Measurements from ENCODE around the gene VSIG10L.

VSIG10L gene

GRCh38 chr19:51341976-51342580 is at the start of gene VSIG10L:
Gene VSIG10L, minus strand, starts transcription at chr19:51342139. Its CDS starts 15 bp downstream, at chr19:51342124.
- in situ Hi-C loops (cut with MboI; ENCODE audit: low sequenced_read_pairs) = no loop called here

DNA sequence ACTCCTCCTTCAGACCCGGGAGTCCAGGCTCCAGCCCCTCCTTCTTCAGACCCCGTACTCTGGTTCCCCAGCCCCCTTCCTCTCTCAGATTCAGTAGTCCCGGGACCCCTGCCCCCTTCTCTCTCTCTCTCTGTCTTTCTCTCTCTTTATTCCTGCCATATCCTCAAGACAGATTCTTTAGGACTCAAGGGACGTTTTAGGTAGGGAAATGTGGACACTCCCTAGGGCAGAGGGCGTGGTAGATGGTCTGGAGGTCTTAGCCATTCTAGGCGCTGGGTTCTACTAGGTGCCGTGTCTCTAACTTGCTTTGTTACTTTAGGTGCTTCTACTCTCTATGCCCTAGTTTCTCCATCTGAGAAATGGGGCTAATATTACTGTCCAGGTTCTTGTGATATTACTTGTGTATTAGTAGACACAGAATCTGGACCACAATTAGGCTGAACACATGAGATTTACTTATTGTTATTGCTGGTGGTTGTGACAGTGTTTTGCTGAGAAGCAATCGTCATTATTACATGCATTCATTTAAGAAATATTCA is 49.2 kb upstream of the VSIG10L start:
- in situ Hi-C loops (cut with MboI; ENCODE audit: low sequenced_read_pairs) = no loop called here

- in situ Hi-C loops (cut with MboI; ENCODE audit: low sequenced_read_pairs) = no loop called here
Measured at GRCh38 chr19:51389143-51389542, 47.2 kb upstream of the VSIG10L start.

- in situ Hi-C loops (cut with MboI; ENCODE audit: low sequenced_read_pairs) = no loop called here
Measured at GRCh38 chr19:51387924-51388389, 46.0 kb upstream of the VSIG10L start, which contains the start of gene LIM2. Gene LIM2, minus strand, starts transcription at chr19:51387974. Its CDS starts 531 bp downstream, at chr19:51387443.

DNA sequence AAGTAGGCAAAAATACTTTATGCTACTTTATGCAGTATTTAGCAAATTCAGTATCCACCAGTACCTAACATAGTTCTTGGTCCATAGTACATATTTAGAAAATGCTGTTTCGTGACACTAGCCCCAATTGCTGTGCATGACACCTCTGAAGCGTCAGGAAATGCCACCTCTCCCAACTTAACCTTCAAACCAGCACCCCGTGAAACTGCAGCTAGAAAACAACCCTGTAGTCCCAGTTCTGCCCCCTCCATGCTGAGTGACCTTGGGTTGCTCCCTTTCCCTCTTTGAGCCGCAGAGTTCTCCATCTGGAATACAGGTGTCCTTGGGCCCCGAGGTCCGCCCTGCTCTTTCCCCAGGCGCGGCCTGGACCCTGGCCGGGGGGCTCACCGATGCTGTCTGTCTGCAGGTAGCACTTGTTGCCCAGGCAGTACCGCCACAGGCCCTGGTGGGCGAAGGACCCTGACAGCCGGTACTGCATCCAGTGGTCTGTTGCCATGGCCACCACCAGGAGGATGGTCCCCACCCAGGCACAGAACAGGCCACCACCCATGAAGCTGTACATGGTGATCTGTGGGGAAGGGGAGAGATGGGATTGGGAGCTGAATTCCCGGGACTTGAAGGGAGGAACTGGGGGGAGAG is 45.1 kb upstream of the VSIG10L start:
- in situ Hi-C loops (cut with MboI; ENCODE audit: low sequenced_read_pairs) = no loop called here

DNA sequence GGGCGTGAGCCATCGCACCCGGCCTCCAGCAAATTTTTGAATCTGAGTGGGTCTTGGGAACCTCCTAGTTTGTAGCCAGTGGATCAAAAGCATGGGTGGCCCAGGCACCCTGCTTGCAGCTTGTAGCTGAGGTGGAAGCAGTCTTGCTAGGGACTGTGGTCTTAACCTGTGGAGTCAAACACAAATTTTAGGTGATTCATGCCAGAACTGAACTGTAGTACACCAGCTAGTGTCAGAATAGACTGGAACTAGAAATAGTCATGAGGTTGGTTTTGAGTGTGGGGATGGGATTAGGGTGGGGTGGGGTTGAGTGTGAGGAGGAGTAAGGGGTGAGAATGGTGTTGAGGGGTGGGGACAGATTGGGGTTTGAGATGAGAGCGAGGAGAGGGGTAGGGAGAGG is 40.1 kb upstream of the VSIG10L start:
- in situ Hi-C loops (cut with MboI; ENCODE audit: low sequenced_read_pairs) = no loop called here

GRCh38 chr19:51380379-51380778 is 38.4 kb upstream of the VSIG10L start:
- in situ Hi-C loops (cut with MboI; ENCODE audit: low sequenced_read_pairs) = no loop called here

GRCh38 chr19:51377422-51377821 is 35.5 kb upstream of the VSIG10L start:
- in situ Hi-C loops (cut with MboI; ENCODE audit: low sequenced_read_pairs) = no loop called here

DNA sequence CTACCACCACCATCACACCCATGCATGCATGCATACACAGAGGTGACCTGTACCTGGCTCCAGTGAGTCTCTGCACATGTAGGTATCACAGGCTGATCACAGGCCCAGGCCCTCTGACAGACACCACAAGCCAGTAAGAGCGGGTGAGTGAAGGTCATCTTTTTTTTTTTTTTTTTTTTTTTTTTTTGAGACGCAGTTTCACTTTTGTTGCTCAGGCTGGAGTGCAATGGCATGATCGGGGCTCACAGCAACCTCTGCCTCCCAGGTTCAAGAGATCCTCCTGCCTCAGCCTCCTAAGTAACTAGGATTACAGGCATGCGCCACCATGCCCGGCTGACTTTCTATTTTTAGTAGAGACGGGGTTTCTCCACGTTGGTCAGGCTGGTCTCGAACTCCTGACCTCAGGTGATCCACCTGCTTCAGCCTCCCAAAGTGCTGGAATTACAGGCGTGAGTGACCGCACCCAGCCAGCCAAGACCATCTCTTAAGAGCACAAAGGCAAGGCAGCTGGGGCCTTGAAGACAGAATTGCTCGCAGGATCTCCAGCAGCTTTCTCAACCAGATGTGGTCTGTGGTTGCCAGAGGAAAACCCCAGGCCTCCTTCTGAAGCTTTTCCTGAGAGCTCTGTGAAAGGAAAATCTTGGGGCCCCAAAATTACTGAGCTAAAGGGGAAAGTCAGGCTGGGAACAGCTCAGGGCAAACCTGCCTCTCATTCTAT is 33.7 kb upstream of the VSIG10L start:
- in situ Hi-C loops (cut with MboI; ENCODE audit: low sequenced_read_pairs) = no loop called here

DNA sequence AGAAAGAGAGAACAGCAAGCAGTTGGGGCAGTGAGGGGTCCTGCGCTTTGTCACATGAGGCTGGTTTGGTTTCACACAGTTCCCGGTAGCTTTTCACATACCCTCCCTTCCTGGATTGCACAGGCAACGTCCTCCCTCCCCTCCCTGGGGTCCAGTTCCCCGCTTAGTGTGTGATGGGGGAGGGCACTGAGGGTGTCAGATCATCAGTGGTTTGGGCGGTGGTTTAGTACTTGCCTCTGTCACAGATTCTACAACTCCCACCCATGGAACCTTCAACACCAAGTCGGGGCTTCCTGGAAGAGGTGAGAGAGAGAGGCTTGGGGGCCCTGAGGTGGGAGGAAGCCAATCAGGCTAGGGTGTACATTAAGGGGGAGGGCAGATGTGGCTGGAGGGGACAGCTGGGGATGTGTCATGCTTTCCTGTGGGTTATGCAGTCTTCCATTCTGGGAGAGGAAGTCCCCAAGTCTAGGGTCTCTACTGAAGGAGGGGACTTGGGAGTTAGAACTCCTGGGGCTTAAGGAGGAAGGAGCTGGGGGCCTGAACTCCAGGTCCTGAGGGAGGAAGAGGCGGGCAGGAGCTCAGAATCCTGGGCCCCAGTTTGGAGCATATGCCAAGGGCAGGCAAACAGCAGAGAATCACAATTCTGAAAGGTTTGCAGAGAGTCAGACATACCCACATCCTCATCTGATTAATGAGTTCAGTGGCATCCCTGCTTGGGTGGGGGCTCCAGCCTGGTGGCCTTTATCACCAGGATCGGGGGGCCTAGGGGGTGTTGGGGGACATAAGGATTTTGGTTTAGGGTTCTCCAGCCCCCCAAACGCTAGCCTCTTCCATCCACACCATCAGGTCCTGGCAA is 30.9 kb upstream of the VSIG10L start, which contains the start of gene NKG7:
TSS of gene NKG7 (minus strand) at position 6 of the 856 bp plus-strand sequence. CDS start 119 bp downstream, outside the sequence.
- in situ Hi-C loops (cut with MboI; ENCODE audit: low sequenced_read_pairs) = no loop called here

GRCh38 chr19:51372021-51372648 is 30.2 kb upstream of the VSIG10L start:
- in situ Hi-C loops (cut with MboI; ENCODE audit: low sequenced_read_pairs) = no loop called here

- in situ Hi-C loops (cut with MboI; ENCODE audit: low sequenced_read_pairs) = no loop called here
Measured at GRCh38 chr19:51371186-51371690, 29.3 kb upstream of the VSIG10L start.

- in situ Hi-C loops (cut with MboI; ENCODE audit: low sequenced_read_pairs) = no loop called here
Measured at GRCh38 chr19:51370230-51370629, 28.3 kb upstream of the VSIG10L start.

DNA sequence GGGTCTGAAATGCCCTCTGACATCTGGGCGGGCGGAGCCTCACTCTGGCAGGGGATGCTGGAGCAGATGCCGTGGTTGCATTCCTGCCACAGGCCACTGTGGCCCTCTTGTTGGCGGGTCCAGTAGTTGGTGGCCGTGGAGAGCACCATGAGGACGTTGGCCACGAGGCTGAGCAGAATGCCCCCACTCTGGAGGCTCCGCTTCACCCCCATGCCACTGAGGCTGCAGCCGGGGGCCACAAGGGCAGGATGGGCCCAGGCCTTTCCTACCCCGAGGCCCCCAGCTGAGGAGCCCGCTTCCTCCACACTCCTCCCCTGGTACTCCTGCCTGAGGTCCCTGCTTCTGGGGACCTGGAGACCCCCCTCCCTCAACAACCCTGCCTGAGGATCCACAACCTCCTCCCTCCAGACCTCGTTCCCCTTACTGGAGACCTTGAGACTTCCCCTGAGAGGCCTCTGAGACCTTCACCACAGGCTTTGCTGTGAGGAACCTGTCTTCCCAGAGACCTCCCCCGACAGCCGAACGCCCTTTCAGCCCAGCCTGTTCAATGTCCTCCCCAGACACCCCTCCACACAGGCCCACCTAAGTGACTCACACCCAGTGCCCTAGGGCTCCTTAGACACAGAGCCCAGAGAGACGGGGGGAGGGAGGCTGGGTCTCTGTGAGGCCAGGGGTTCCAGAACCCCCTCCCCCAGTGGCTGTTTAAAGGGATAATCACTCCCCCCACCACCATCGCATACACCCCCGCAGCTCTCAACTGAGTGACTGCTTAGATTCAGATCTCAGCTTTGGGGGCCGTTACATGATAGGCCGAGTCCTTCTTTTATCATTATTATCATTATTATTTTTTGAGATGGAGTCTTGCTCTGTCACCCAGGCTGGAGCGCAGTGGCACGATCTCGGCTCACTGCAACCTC is 26.7 kb upstream of the VSIG10L start, which contains the start of gene CLDND2:
TSS of gene CLDND2 (minus strand) at position 638 of the 917 bp plus-strand sequence. CDS start at position 212, 426 bp downstream.
- in situ Hi-C loops (cut with MboI; ENCODE audit: low sequenced_read_pairs) = no loop called here

GRCh38 chr19:51367565-51368365 is 25.8 kb upstream of the VSIG10L start:
- in situ Hi-C loops (cut with MboI; ENCODE audit: low sequenced_read_pairs) = no loop called here

- in situ Hi-C loops (cut with MboI; ENCODE audit: low sequenced_read_pairs) = no loop called here
Measured at GRCh38 chr19:51367255-51367564, 25.3 kb upstream of the VSIG10L start.

DNA sequence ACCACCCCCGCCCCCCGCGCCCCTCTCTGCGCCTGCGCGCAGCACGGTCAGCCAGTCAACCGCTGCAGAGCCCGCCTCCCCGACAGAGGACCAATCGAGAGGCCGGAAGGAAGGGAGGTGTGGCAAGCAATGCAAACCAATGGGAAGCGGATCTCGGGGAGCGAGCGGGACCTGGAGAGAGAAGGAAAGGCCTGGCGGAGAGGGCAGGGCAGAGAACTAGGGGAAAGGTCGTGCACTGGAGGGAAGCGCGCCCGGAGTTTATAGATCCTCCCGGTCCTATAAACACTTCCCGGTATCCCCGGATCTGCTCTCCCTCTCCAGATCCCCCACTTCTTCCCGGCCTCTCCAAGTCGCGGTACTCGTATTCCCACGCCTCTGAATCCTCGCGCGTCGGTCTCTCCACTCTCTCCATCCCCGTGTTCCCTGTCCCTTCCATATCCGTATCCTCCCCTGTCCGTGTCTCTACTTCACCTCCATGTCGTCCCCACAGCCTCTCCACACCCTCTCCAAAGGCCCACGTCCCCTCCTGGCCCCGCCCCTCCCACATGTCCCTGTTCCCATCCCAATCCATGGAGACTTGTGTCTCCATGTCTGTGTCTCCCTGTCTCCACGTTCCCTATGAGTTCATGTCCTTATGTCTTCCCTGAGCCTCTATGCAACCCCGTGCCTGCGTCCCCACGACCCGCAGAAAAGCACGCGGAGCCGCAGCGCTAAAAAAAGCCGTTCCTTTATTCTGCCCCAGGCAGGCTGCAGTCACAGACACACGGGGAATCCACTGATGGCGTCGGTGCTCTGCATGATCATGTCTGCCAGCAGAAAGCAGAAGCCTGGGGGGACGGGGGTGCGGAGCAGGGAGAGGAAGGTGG is 24.7 kb upstream of the VSIG10L start:
- in situ Hi-C loops (cut with MboI; ENCODE audit: low sequenced_read_pairs) = no loop called here

Data from HL-60/S4 treated with retinoic acid at 250 ng/mL for 4 days and 3 days (cell line).